Suprapubic skin (tissue), 4 donors: ENCODE measurements around the gene FGFBP3. TPM values are rescaled to one million over a fixed set of nuclear protein-coding genes. Genes with fewer than 3 reads are reported as not detected.

Source experiments
- total RNA-seq, 4 donors: library from RNA; depleted of rRNA; stranded (reverse); fragments of >200 nt; gene quantifications; one replicate each; pipeline ENCODE4 v1.1.0, GENCODE V29; 2016

Gene FGFBP3
- total RNA-seq, 4 donors from 2014 or later: 0.23 to 1.0 (median 0.79) TPM

Other genes with a start within 250 kb of the FGFBP3 start
- gene TNKS2, start 111.1 kb downstream of the FGFBP3 start, total RNA-seq: 10 to 100 TPM; 33.8 to 69.4 (median 47.0) TPM
- gene BTAF1, start 14.3 kb upstream of the FGFBP3 start, total RNA-seq: 100 to 1,000 TPM in 1 of 4 donors, 10 to 100 TPM in 3; 46.6 to 215 (median 61.0) TPM